VCaP (cell line): ENCODE measurements around the gene EEF1E1.

Source experiments
- H3K27ac ChIP-seq: fragments of 450-650 bp; 2 replicates; pipeline ENCODE4 v1.5.1; 2017
- CTCF ChIP-seq: fragments of 450-650 bp; conservative IDR thresholded peaks from 2 replicates; pipeline ENCODE4 v1.5.1; 2017; ENCODE audit warnings: mild to moderate bottlenecking, moderate library complexity

Gene EEF1E1

GRCh38 chr6:8080362-8081151 is 21.8 kb downstream of the EEF1E1 start:
- no peak for TF ChIP-seq CTCF
- H3K27ac ChIP-seq, result no peak overlapping the region

DNA sequence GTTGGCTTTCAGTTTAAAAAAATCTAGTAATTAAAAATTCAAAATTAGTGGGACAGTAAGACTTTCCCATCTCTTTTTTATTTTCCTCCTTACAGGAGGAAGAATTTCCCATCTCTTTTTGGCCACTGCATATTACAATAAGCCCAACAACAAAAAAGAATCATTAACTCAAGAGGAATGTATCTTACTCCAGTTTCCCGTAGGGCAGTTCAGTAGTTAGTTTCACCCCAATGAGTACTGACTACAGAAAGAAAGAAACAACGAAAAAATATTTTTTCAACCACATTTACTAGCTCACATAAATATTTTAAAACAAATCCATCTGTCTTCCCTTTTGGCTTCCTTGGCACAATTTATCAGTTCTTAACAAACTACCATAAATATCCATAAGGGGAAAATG is 23.2 kb downstream of the EEF1E1 start:
- H3K27ac ChIP-seq, result no peak overlapping the region
- no peak for TF ChIP-seq CTCF

- H3K27ac ChIP-seq, result no peak overlapping the region
- TF ChIP-seq CTCF, result no peak
Observed at GRCh38 chr6:8077991-8078390, 24.4 kb downstream of the EEF1E1 start.

DNA sequence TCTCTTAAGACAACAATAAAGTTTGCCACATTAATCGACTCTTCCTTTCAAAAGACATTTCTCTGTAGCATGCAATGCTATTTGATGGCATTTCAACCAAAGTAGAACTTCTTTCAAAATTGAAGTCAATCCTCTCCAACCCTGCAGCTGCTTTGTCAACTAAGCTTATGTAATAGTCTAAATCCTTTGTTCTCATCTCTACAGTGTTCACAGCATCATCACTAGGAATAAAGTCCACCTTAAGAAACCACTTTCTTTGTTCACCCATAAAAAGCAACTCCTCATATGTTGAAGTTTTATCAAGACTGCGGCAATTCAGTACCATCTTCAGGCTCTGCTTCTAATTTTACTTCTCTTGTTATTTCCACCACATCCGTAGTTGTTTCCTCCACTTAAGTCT is 26.6 kb downstream of the EEF1E1 start:
- no peak for TF ChIP-seq CTCF
- H3K27ac ChIP-seq, result no peak overlapping the region

GRCh38 chr6:8075185-8075584 is 27.2 kb downstream of the EEF1E1 start:
- TF ChIP-seq CTCF, result no peak
- H3K27ac ChIP-seq, result no peak overlapping the region

- no peak overlapping the region for H3K27ac ChIP-seq
Observed at GRCh38 chr6:8074213-8074612, 28.1 kb downstream of the EEF1E1 start.

DNA sequence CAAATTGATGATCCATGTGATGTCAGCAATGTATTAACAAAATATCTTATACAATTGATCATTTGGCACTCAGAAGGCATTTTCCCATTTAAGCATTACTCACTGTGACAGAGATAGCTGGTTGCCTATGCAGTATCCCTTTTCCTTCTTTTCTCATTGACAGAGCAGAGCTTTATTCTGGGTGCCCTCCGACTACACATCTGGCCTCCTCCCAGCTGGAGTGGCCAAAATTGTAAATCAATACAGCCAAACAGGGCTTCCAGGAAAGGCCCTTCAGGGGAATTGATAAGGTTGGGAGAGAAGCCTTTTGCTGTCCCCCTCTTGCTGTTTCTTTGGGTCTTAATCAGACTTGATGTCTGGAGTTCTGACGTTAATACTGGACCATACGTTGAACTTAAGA is 28.6 kb downstream of the EEF1E1 start:
- TF ChIP-seq CTCF, result no peak
- H3K27ac ChIP-seq, result no peak overlapping the region

More at GRCh38 chr6:8074213-8074612, 28.1 kb downstream of the EEF1E1 start:
- TF ChIP-seq CTCF, result no peak
